Panc1 (cell line): ENCODE results near the gene PDE3A.

Source experiments
- CTCF ChIP-seq: fragments of 450-650 bp; IDR thresholded peaks from 2 replicates; pipeline ENCODE4 v1.5.1; 2017; ENCODE audit warnings: mild to moderate bottlenecking
- POLR2AphosphoS5 ChIP-seq: IDR thresholded peaks from 2 replicates; pipeline ENCODE4 v1.6.1; 2012; ENCODE audit warnings: mild to moderate bottlenecking, low read depth, low read length, moderate library complexity
- SIN3A ChIP-seq: IDR thresholded peaks from 2 replicates; pipeline ENCODE4 v1.6.1; 2012; ENCODE audit warnings: low read depth, mild to moderate bottlenecking, low read length, moderate library complexity, borderline replicate concordance; ENCODE audit not compliant: insufficient read depth
- TF ChIP-seq, protein P1 (sequence below), 2 experiments: IDR thresholded peaks; 2 replicates each; pipeline ENCODE4 v1.6.1; 2011 to 2012; ENCODE audit warnings: low read depth in 2 of 2, control low read depth in 1 of 2, low read length in 1 of 2, mild to moderate bottlenecking in 1 of 2, moderate library complexity in 1 of 2; ENCODE audit not compliant: insufficient read depth in 1 of 2

DNA sequence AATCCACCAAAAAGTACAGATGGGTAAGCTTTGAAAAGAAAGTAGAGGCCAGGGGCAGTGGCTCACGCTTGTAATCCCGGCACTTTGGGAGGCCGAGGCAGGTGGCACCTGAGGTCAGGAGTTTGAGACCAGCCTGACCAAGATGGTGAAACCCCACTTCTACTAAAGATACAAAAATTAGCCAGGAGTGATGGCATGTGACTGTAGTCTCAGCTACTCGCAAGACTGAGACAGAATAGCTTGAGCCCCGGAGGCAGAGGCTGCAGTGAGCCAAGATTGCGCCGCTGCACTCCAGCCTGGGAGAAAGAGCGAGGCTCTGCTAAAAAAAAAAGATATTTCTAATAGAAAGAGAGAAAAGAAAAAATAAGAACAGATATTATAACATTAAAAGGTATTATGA, 192.6 kb downstream of the PDE3A start:
- TF ChIP-seq POLR2AphosphoS5 (no peak), SIN3A (no peak), CTCF (no peak)
- TF ChIP-seq, protein P1, sequence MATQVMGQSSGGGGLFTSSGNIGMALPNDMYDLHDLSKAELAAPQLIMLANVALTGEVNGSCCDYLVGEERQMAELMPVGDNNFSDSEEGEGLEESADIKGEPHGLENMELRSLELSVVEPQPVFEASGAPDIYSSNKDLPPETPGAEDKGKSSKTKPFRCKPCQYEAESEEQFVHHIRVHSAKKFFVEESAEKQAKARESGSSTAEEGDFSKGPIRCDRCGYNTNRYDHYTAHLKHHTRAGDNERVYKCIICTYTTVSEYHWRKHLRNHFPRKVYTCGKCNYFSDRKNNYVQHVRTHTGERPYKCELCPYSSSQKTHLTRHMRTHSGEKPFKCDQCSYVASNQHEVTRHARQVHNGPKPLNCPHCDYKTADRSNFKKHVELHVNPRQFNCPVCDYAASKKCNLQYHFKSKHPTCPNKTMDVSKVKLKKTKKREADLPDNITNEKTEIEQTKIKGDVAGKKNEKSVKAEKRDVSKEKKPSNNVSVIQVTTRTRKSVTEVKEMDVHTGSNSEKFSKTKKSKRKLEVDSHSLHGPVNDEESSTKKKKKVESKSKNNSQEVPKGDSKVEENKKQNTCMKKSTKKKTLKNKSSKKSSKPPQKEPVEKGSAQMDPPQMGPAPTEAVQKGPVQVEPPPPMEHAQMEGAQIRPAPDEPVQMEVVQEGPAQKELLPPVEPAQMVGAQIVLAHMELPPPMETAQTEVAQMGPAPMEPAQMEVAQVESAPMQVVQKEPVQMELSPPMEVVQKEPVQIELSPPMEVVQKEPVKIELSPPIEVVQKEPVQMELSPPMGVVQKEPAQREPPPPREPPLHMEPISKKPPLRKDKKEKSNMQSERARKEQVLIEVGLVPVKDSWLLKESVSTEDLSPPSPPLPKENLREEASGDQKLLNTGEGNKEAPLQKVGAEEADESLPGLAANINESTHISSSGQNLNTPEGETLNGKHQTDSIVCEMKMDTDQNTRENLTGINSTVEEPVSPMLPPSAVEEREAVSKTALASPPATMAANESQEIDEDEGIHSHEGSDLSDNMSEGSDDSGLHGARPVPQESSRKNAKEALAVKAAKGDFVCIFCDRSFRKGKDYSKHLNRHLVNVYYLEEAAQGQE (IDR thresholded peaks at IDR 0.05; ENCODE audit: insufficient read depth in 1 of 2, low read depth in 2 of 2, low read length in 1 of 2) = no peak
